H1 (cell line): ENCODE measurements around the gene RHEB. TPM values are rescaled to one million over a fixed set of nuclear protein-coding genes. Genes with fewer than 3 reads are reported as not detected.
A peak's percentile ranks its signal among the peaks of the same experiment; 100 is the strongest.

Source experiments
- CTCF ChIA-PET: fragments of 300-600 bp; sonication (Branson Sonifier 250); formaldehyde crosslinking; loops from one replicate; lab custom pipeline; 2021; ENCODE audit not compliant: partially characterized antibody; lab: Charles Lee
- POLR2A ChIA-PET: fragments of 300-600 bp; sonication (Branson Sonifier 250); formaldehyde crosslinking; loops from one replicate; lab custom pipeline; 2021; ENCODE audit warnings: inconsistent platforms; ENCODE audit not compliant: partially characterized antibody; lab: Charles Lee
- DNase-seq, 2 experiments: peaks; one replicate each; pipeline versions ENCODE4 v3.0.0 to v3.0.0-alpha.2; 2010 to 2022; ENCODE audit warnings: low spot score in 2 of 2, low read depth in 1 of 2, mixed read lengths in 1 of 2
- FAIRE-seq: peaks from 2 replicates; lab custom pipeline; 2011; peaks lifted over from hg19 to GRCh38; lab: Jason Lieb, UNC
- H2AFZ ChIP-seq: 2 replicates; pipeline ENCODE4 v1.8.1; 2012; ENCODE audit warnings: low read length, inconsistent platforms
- H2AK5ac ChIP-seq: 2 replicates; pipeline ENCODE4 v1.6.1; 2013; ENCODE audit warnings: low read depth, low read length
- H2BK120ac ChIP-seq: replicated peaks from 2 replicates; pipeline ENCODE3; 2013; ENCODE audit warnings: low read depth, low read length, inconsistent platforms
- H2BK12ac ChIP-seq: 2 replicates; pipeline ENCODE4 v1.6.1; 2013; ENCODE audit warnings: low read depth, low read length
- H2BK15ac ChIP-seq: 2 replicates; pipeline ENCODE4 v1.6.1; 2013; ENCODE audit warnings: low read length
- H2BK20ac ChIP-seq: 2 replicates; pipeline ENCODE4 v1.6.1; 2013; ENCODE audit warnings: low read length
- H2BK5ac ChIP-seq: 2 replicates; pipeline ENCODE4 v1.6.1; 2013; ENCODE audit warnings: low read depth, low read length
- H3K14ac ChIP-seq: 2 replicates; pipeline ENCODE4 v1.6.1; 2013; ENCODE audit warnings: inconsistent platforms; ENCODE audit not compliant: insufficient read length
- H3K18ac ChIP-seq: 2 replicates; pipeline ENCODE4 v1.6.1; 2013; ENCODE audit warnings: low read length; ENCODE audit errors: extremely low read depth
- H3K23ac ChIP-seq: 2 replicates; pipeline ENCODE4 v1.6.1; 2013; ENCODE audit warnings: inconsistent platforms; ENCODE audit not compliant: insufficient read length
- H3K23me2 ChIP-seq: 2 replicates; pipeline ENCODE4 v1.6.1; 2013; ENCODE audit warnings: low read depth, low read length
- H3K27ac ChIP-seq: 2 replicates; pipeline ENCODE4 v1.6.1; 2011; ENCODE audit warnings: low read depth, low read length, inconsistent platforms
- H3K27me3 ChIP-seq, 4 experiments: replicated peaks in 1 of 4; 1 replicate in 1 of 4; 2 replicates in 3 of 4; pipeline versions ENCODE4 v1.6.1 to v1.8.1; 2011 to 2013; ENCODE audit warnings: low read length in 3 of 4, mild to moderate bottlenecking in 3 of 4, inconsistent platforms in 2 of 4, mixed read lengths in 2 of 4, moderate library complexity in 1 of 4; ENCODE audit not compliant: control insufficient read depth in 3 of 4, insufficient read depth in 3 of 4; ENCODE audit errors: extremely low read depth in 1 of 4
- H3K36me3 ChIP-seq, 4 experiments: 2 replicates each; pipeline versions ENCODE4 v1.6.1 to v1.8.1; 2011 to 2013; ENCODE audit warnings: mild to moderate bottlenecking in 4 of 4, low read length in 3 of 4, moderate library complexity in 2 of 4, control low read depth in 1 of 4, inconsistent platforms in 1 of 4; ENCODE audit not compliant: insufficient read depth in 4 of 4, control insufficient read depth in 2 of 4
- H3K4ac ChIP-seq: replicated peaks from 2 replicates; pipeline ENCODE3; 2013; ENCODE audit warnings: low read length, low read depth, mixed read lengths, inconsistent platforms; ENCODE audit not compliant: insufficient read length
- H3K4me1 ChIP-seq, 4 experiments: replicated peaks in 1 of 4; 1 replicate in 1 of 4; 2 replicates in 3 of 4; pipeline versions ENCODE4 v1.6.1 to v1.8.1; 2011 to 2013; ENCODE audit warnings: low read length in 3 of 4, inconsistent platforms in 2 of 4, mixed read lengths in 1 of 4; ENCODE audit not compliant: insufficient read depth in 4 of 4, control insufficient read depth in 3 of 4
- H3K4me2 ChIP-seq, 2 experiments: 2 replicates each; pipeline versions ENCODE4 v1.6.1 to v1.8.1; 2011 to 2013; ENCODE audit warnings: low read depth in 2 of 2, low read length in 2 of 2, control low read depth in 1 of 2, inconsistent platforms in 1 of 2, mild to moderate bottlenecking in 1 of 2; ENCODE audit not compliant: insufficient read depth in 1 of 2
- H3K4me3 ChIP-seq, 4 experiments: fragments of 200-600, 300-600 bp in 1 of 4; sonication (generic), shearing (Covaris generic), sonication (Bioruptor Twin) in 1 of 4; 2 replicates each; pipeline versions ENCODE4 v1.5.1 to v1.8.1; 2011 to 2016; ENCODE audit warnings: low read length in 4 of 4, low read depth in 3 of 4, control low read depth in 2 of 4, inconsistent platforms in 2 of 4, mild to moderate bottlenecking in 2 of 4, mixed read lengths in 1 of 4, moderate library complexity in 1 of 4; ENCODE audit not compliant: insufficient read depth in 2 of 4; ENCODE audit errors: extremely low read depth in 1 of 4
- H3K56ac ChIP-seq: replicated peaks from 2 replicates; pipeline ENCODE3; 2013; ENCODE audit warnings: low read depth, mild to moderate bottlenecking, mixed read lengths, low read length, inconsistent platforms; ENCODE audit not compliant: insufficient read length
- H3K79me1 ChIP-seq: 2 replicates; pipeline ENCODE4 v1.6.1; 2013; ENCODE audit warnings: low read depth, low read length, control low read depth
- H3K79me2 ChIP-seq, 2 experiments: 2 replicates each; pipeline versions ENCODE4 v1.6.1 to v1.8.1; 2012 to 2013; ENCODE audit warnings: low read length in 2 of 2, mild to moderate bottlenecking in 2 of 2, inconsistent platforms in 1 of 2; ENCODE audit not compliant: insufficient read depth in 2 of 2, control insufficient read depth in 1 of 2
- H3K9ac ChIP-seq, 4 experiments: replicated peaks in 1 of 4; 1 replicate in 1 of 4; 2 replicates in 3 of 4; pipeline versions ENCODE4 v1.6.1 to v1.8.1; 2011 to 2013; ENCODE audit warnings: low read depth in 3 of 4, low read length in 3 of 4, control low read depth in 2 of 4, mild to moderate bottlenecking in 2 of 4, moderate library complexity in 2 of 4, inconsistent platforms in 1 of 4; ENCODE audit errors: extremely low read depth in 1 of 4
- H3K9me3 ChIP-seq, 2 experiments: 2 replicates each; pipeline versions ENCODE4 v1.6.1 to v1.8.1; 2012 to 2013; ENCODE audit warnings: mild to moderate bottlenecking in 2 of 2, moderate library complexity in 2 of 2, control low read depth in 1 of 2, inconsistent platforms in 1 of 2, low read depth in 1 of 2, low read length in 1 of 2, mixed read lengths in 1 of 2; ENCODE audit not compliant: insufficient read depth in 2 of 2
- H4K20me1 ChIP-seq, 2 experiments: replicated peaks in 1 of 2; 2 replicates each; pipeline versions ENCODE3 to v1.8.1; 2011 to 2013; ENCODE audit warnings: inconsistent platforms in 2 of 2, low read length in 2 of 2, mild to moderate bottlenecking in 1 of 2; ENCODE audit not compliant: insufficient read depth in 2 of 2, control insufficient read depth in 1 of 2
- H4K5ac ChIP-seq: 2 replicates; pipeline ENCODE4 v1.6.1; 2013; ENCODE audit warnings: low read length, low read depth, mixed read lengths, inconsistent platforms; ENCODE audit not compliant: insufficient read length
- H4K8ac ChIP-seq: 2 replicates; pipeline ENCODE4 v1.8.0; 2013; ENCODE audit warnings: mild to moderate bottlenecking, moderate library complexity, low read length, inconsistent platforms; ENCODE audit not compliant: insufficient read depth; ENCODE audit errors: extremely low read depth
- H4K91ac ChIP-seq: replicated peaks from 2 replicates; pipeline ENCODE3; 2013; ENCODE audit warnings: low read length, mixed read lengths, inconsistent platforms; ENCODE audit not compliant: insufficient read length
- CTBP2 ChIP-seq: IDR thresholded peaks from 2 replicates; pipeline ENCODE4 v1.7.0; 2011; ENCODE audit warnings: borderline replicate concordance, mild to moderate bottlenecking, moderate library complexity, mixed read lengths, low read length; ENCODE audit not compliant: insufficient read depth, insufficient read length
- CTCF ChIP-seq, 3 experiments: IDR thresholded peaks; 1 replicate in 2 of 3; 2 replicates in 1 of 3; pipeline versions ENCODE4 v1.5.1 to v1.6.1; 2011; ENCODE audit warnings: low read length in 3 of 3, mild to moderate bottlenecking in 3 of 3, inconsistent platforms in 2 of 3, low read depth in 1 of 3, moderate library complexity in 1 of 3; ENCODE audit not compliant: insufficient read depth in 1 of 3; ENCODE audit errors: control extremely low read depth in 1 of 3
- WGBS, 2 experiments: shearing (Covaris generic) in 1 of 2; methylation state at CpG; one replicate each; pipeline versions ENCODE4 v1.1.6 to v1.1.7; 2013 to 2015; ENCODE audit warnings: low lambda C conversion rate in 2 of 2, mixed read lengths in 2 of 2, inconsistent platforms in 1 of 2, low coverage in 1 of 2, missing lambda C conversion rate in 1 of 2; ENCODE audit not compliant: insufficient replicate concordance in 2 of 2, insufficient coverage in 1 of 2, insufficient read length in 1 of 2; ENCODE audit errors: extremely low coverage in 1 of 2, missing lambda C conversion rate in 1 of 2; 5-methylcytosine and 5-hydroxymethylcytosine counted together
- polyA plus RNA-seq, 7 experiments: library from polyadenylated mRNA; depleted of rRNA in 3 of 7; stranded (reverse) in 5 of 7; unstranded in 2 of 7; fragments of >200 nt in 5 of 7; fragments of 200-250 nt in 2 of 7; gene quantifications; 1 replicate in 5 of 7; 2 replicates in 1 of 7; 4 replicates in 1 of 7; pipeline versions ENCODE4 v1.2.1 to v1.2.3, GENCODE V29; 2011 to 2013; ENCODE audit warnings: missing spikeins in 2 of 7, mixed read lengths in 2 of 7
- total RNA-seq: library from RNA; stranded (reverse); fragmentation: NEBNext Ultra II Directional; extraction: Animal tissue kit (Norgen Biotek cat#: 25700); gene quantifications from 2 replicates; pipeline ENCODE4 v1.2.1, GENCODE V29; 2021

RHEB gene
- total and polyA plus RNA-seq, 2 of the 8 experiments (the other 6 are each of a cell fraction or from before 2014, with no cell fraction given): 60.8 to 132 TPM

DNA sequence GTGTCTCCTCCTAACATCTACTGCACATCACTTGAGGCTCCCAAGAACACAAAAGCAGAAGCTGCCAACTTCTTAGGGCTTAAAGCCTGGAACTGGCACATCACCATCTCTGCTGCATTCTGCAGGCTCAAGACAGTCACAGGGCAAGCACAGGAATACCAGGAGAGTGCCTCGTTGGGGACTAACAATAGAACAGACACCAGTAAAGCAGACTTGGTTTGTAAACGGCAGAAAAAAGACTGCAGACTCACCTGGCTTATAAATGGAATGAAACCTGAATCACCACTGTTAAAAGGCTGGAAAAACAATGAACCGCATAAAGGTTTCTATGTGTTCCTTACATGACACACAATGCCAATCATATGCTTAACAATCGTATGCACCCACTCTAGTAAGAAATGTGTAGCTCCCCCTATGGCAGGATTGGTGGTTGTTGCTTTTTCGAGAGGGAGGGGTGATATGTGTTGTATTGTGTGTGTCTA, 12.8 kb downstream of the RHEB start:
- ChIA-PET POLR2A (interaction anchor here (0.6 to 7.8 kb wide), 3 partner anchors 10 to 14 kb away, joined by 3 to 42 read pairs (median 4); partner anchors contain the start of gene RHEB), CTCF (interaction anchor here (0.8 to 2.4 kb wide), 11 partner anchors 9 to 416 kb away, joined by 3 to 14 read pairs (median 4); no protein-coding TSS in a partner anchor)
- Histone ChIP-seq H3K4me1 (peaks cover 7 to 21% (median 13%) of the 10 kb centered on the region in 4 experiments), H3K27ac (no peak overlapping the region), H3K9me3 (no peaks in the 10 kb centered on the region), H2BK5ac (no peak overlapping the region), H2AK5ac (no peak overlapping the region), H3K18ac (no peak overlapping the region), H3K9ac (no peak overlapping the region), H3K14ac (no peak overlapping the region), H4K8ac (no peak overlapping the region), H3K4me3 (no peak overlapping the region), H2BK12ac (no peak overlapping the region), H3K36me3 (no peaks in the 10 kb centered on the region), H4K20me1 (peaks cover 34 to 35% of the 10 kb centered on the region in 2 experiments)
- no peak for FAIRE-seq
- TF ChIP-seq CTCF (IDR thresholded peaks at IDR 0.05; ENCODE audit: control extremely low read depth in 1 of 3, insufficient read depth in 1 of 3, low read depth in 1 of 3, low read length in 3 of 3) (peak in 1 of 3 experiments; percentile 48; a peak in 1 of 4 replicates), CTBP2 (no peak)
- TF ChIP-seq, all 59 proteins: peak for 1
- Histone ChIP-seq H2BK20ac (no peak overlapping the region), H3K56ac (no peak overlapping the region), H3K23me2 (no peaks in the 10 kb centered on the region), H2AFZ (no peak overlapping the region), H3K4me2 (no peak overlapping the region; a peak in 1 of 4 replicates), H3K27me3 (no peaks in the 10 kb centered on the region), H2BK120ac (no peak overlapping the region), H3K79me2 (peaks cover 37 to 100% of the 10 kb centered on the region in 2 experiments), H3K4ac (peak overlapping the region; percentile 75), H4K91ac (no peak overlapping the region), H4K5ac (no peak overlapping the region), H2BK15ac (no peak overlapping the region), H3K23ac (no peak overlapping the region), H3K79me1 (peaks cover 7% of the 10 kb centered on the region)
- WGBS, 2 experiments: 54% methylated on average over 5 of the region's 5 CpGs; no CpG with 5 or more reads in 1 of the 2 experiments
- no peak for DNase-seq
